AG20443 (cell line): ENCODE measurements around the gene GPR68.
A peak's percentile ranks its signal among the peaks of the same experiment; 100 is the strongest.
"Not testable (repeated sequence)": the region's sequence is repeated elsewhere in the genome, so short reads cannot be mapped to it uniquely, and the experiment has no call there.

Source experiments
- DNase-seq: peaks from one replicate; pipeline ENCODE4 v3.0.0; 2012; ENCODE audit warnings: low spot score, mixed read lengths

GPR68 gene

DNA sequence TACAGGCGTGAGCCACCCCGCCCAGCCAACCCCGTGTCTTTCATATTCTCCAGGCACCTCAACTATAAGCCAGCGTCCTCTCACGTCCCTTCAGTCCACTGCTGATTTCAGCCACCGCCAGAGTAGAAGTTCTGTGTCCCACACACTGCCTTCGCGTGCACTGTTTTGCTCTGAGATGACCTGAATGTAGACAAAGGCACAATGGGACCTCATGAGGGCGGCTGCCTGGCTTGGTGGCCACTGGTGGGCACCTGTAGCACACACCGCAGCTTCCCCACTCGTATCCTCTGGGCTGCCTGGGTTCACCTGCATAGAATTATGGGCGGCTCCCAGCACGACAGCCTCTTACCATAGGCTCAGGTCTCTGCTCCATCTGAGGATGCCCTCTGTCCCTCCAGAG lies 57.2 kb downstream of the GPR68 start:
- no peak for DNase-seq

DNA sequence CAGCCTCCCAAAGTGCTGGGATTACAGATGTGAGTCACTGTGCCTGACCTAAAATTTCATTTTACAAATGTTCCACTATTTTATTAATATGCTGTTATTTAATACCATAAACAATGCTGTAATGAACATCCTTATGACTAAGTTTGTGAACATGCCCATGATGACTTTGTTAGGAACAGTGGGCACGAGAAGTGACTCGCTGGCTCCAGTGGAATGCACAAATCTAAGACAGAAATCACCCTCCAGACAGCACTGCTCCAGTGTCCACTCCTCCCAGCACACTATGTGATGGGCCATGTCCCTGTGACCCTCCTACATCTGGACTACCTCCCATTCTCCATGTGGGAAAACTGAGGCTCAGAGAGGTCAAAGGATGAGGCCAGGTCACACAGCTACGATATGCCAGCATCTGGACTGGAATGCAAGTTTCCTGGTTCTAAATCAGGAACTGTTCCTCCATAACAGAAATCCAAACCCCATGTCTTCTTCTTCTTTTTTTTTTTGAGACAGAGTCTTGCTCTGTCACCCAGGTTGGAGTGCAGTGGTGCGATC lies 57.9 kb downstream of the GPR68 start:
- DNase-seq: peak; percentile 65

DNA sequence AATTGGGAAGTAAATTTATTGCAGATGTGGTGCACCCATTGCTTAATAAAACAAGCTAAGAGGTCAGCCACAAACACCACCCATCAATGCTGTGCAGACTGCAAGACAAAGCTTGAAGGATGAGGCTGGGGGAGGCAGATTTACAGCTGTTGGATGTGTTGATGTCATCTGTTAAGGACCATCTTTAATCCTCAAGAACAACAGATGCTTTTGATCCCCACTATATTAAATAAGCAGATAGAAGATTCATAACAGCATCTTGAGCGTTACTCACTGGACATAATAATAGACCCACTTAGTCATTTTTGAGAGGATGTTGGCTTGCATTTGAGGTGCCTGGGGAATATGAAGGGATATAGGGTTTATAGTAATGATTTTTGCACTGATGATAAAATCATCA lies 58.8 kb downstream of the GPR68 start:
- peak; percentile 30 for DNase-seq

DNA sequence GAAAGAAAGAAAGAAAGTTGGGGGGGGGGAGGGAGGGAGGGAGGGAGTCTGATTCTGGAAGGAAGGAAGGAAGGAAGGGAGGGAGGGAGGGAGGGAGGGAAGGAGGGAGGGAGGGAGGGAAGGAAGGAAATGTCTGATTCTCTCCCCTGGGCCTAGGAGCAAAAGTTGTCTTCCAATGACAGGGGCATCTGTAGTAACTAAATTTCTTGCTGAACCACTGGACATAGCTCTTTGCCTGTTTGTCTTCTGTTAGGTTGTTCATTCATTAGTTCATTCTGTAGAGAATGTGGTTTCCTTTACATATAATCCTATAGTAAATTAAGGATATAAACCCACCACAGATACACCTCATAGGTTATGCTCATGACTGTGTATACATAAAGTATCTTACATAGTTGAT lies 59.9 kb downstream of the GPR68 start:
- no peak for DNase-seq

DNA sequence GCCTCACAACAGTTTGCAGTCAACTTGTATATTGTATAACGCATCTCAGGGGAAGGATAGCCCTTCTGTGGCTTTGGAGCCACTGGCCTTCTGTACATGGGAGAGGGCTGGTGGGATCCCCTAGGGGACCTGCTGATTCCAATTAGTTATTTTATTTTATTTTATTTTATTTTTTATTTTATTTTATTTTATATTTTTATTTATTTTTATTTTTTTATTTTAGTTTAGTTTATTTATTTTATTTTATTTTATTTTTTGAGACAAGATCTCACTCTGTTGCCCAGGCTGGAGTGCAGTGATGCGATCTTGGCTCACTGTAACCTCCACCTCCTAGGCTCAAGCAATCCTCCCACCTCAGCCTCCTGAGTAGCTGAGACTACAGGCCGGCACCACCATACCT lies 61.8 kb downstream of the GPR68 start:
- not testable (repeated sequence) for DNase-seq
